NCI-H345 treated with DMSO at 0.1 percent for 48 hours (cell line): Measurements from ENCODE around the gene TMEM214.

Experiments used
- DNase-seq: peaks from one replicate; lab custom pipeline; 2025; ENCODE audit not compliant: unreplicated experiment; lab: John Stamatoyannopoulos, UW

The TMEM214 gene

DNA sequence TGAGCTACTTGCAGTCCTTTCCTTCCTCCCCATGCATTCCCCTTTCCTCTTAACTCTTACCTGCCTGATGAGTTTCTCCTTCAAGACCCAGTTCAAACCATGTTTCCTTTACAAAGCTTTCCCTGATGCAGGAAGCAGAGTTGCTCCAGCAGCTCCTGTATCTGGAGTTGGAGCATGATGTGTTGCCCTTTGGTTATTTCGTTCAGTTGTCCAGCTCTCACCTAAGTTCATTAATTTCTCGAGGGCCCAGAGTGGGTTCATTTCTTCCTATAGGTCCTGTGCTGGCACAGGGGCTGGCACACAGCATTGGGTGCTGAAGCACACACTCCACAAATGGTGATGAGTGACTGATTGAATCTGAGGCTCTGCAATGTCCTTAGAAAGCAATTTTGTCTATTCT lies 23.0 kb upstream of the TMEM214 start:
- no peak for DNase-seq

DNA sequence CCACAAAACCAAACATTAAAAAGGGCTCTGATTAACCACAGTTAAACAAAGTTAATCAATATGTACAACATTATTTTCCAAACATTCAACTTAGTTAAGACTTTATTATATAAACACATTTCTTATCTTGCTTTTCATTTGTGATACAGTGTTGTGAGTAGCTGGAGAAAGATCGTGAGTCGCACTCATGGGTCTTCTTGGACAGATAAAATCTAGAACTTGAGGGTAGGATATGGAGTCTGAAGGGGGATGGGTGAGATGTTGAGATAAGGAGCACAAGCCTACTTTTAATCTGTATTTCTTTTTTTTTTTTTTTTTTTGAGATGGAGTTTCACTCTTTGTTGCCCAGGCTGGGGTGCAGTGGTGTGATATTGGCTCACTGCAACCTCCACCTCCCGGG lies 22.6 kb upstream of the TMEM214 start:
- no peak for DNase-seq

DNA sequence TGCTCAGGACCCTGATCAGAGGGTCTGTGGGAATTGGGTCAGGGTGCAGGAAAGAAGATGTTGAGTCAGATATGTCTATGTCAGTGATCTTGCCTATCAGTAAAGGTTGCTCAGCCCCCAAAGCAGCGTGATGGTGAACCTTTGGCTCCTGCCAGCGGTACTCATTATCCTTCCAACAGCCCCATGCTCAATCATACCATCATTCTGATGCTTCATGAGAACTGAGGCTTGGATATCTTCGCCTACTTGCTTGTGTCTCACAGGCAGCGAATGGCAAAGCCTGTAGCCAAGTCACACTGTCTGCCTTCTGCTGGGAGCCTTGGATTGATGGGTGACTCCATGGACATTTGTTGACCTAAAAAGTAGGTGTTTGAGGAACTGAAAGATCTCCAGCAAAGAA lies 19.0 kb upstream of the TMEM214 start:
- DNase-seq: no peak

DNA sequence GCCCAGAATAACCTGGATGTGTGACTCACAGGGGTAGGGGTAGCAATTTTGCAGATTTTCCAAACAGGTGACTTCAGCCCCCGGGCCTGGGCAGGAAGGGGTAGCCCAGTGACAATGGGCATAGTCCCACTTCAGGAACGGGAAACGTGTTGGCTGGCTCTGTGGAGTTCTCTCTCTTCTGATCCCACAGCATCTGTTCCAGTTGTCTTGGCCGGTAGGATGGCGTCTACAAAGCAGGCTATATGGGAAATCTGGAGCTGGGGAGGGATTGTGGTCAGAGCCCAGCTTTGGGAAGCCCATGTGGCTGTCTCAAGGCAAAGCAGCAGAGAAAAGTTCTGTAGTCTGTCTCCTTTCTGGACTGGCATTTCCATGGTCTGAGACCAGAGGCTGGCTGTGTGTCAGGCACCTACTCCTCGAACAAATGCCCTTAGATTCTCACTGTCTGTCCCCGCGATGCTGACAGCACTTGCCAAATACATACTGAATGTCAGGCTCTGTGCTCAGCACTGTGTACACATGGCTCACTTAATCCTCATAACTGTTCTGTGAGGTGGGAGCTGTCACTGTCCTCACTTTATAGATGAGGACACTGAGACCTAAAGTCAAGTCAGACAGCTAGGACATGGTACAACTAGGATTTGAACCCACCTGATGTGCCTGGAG lies 17.9 kb upstream of the TMEM214 start:
- no peak for DNase-seq

DNA sequence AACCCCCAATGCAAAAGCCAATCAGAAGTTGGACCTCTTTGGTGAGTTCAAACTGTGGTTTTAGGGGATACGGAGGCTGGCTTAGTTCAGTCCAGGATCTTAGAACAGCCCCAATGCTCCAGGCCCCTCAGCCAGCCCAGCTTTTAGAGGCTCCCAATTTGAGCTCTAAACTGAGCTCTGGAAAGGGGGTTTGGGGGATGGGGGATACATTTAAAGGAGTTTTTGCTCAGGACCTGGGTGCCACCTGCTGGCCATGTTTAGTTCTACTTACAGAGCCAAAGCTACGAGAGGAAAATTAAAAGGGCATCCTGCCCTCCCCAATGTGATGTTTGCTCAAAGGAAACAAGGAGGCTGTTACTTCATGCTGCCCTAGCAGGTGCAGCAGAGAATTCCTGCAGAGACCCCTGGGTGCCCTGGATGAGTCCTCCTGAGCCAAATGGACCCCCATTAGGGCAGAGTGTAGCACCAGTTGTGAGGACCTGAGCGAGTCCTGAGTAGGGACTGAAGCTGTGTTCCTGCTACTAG lies 15.9 kb upstream of the TMEM214 start:
- DNase-seq: peak; percentile 77

DNA sequence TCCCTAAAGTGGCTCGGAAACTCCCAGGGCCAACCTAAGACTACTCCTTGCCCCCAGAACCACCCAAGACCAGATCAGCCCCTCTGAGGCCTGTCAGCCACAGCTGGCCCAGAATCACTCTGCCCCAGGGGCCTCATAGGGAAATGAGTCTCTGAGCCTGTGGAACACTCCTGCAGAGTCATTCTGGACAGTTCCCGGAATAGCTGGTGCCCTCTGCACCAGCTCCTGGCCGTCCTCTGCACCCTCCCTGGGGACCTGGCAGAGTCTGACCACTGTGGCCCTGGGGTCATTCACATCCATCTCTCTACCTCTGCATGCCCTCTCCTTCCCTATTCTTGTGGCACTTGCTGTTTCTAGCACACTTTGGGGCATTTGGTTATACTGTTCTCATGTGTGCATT lies 14.6 kb upstream of the TMEM214 start:
- DNase-seq: no peak

DNA sequence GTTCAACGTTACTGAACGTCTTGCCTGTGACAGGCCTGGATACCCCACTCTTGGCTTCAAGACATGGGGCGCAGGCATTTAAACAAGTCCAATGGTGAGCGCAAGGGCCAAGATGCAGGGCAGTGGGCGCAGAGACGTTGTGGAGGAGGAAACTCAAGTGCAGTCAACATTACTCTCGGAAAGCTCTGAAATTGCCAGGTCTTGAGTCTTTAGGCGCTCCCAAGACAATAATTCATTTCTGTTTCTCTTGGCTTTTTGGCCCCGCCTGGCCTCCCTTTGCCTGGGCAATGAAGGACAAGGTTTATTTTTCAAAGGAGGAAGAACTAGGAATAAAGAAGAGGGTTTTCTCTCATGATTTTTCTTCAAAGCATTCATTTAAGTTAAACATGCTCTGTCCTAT lies 13.3 kb upstream of the TMEM214 start:
- no peak for DNase-seq

DNA sequence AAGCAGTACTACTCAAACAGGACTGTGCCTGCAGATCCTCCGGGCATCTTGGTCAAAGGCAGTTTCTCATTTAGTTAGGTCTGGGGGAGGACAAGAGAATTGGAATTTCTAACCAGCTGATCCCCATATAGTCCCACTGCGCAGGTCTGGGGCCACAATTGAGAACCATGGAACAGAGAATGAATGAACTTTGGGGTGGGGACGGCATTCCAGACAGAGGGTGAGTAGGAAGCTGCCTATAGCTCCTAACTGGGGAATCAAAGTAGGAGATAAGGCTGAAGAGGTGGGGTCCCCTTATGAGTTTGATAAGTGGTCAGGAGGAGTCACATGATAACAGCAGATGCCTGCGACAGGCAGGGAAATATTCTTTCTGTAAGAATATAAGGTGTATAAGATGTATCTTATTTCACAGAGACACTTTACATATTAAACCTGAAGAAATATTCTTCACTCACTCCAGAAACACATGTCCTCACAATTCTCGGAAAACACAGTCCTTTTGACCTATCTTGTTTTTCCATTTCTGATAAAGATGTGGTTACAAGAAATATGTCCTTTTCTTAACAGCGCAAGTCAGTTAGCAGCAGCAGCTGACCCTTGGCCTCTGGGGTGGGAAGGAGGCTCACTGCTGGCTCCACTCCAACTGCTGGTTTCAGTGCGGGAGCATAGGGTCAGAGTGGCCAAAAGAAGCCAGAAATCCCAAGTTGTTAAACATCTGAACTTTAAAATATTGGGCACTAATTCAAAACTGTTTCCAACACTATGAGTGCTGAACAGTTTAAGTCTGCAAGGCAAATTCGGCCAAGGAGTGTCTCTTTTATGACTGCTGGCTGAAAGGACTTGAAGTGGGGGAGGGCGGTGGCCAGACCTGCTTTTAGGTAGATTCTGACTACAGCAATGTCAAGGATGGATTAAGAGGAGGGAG lies 12.6 kb upstream of the TMEM214 start:
- DNase-seq: no peak

DNA sequence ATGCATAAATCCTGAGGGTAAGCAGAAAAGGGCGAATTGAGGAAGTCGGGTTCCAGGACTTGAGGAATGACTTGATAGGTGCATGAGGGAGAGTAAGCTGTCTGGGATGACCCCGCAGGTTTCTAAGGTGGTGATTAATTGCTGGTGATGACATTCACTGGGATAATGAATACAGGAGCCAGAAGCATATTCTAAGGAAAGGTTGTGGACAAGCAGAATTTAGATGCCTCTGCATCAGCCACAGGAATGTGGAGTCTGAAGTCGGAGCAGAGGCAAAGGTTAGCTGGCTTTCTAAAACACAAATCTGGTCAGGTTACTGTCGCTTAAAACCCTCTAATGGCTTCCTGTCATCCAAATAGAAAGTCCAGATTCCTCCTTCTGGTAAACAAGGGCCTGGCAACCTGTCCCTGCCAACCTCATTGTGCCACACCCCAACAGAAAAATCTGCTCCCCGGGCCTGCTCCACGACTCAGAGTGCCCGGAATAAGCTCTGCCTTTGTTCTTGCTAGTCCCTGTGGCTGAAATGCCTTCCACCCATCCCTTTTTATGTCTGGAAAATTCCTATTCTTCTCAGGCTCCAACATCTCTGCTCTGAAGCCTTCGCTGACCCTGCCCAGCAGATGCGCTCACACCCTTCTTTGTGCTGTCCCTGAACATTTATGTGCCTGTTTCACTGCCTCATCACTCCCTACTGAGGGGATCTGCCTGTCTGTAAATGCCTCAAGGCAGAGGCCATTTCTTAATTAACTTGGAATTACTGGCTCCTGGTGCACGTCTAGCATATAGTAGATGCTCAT lies 11.3 kb upstream of the TMEM214 start:
- no peak for DNase-seq

DNA sequence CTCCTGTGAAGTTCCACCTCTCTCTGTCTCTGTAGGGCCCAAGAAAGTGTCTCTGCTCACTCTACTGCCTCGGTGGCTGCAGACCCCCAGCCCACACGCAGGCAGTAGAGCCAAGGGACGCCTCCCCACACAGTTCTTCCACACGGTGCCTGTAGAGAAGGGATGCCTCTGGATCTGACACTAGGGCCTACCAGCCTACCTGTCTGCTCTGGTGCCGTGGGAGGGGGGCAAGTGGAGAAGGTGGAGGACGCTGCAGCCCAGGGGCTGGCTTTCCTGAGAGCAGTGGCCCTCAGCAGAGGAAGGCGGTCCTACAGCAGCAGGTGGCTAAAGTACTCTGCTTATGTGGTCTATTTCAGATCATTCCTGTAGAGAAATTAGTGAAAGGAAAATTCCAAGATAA lies 9.0 kb upstream of the TMEM214 start:
- no peak for DNase-seq

DNA sequence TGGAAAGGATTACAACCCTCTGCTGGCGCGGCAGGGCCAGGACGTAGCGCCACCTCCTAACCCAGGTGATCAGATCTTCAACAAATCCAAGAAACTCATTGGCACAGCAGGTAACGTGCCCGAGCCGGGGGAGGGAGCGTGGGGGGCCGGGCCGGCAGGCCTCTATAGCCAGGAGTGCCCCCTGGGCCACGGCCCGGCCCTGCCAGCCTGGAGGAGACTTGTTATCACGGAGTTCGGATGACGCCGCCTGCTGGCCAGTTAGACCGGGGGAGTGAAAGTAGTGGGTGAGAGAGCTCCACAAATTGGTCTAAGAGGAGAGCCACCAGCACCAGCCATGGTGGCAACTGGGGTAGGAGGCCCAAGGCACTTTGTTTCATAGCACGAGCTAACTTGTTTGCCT lies 8.6 kb upstream of the TMEM214 start:
- no peak for DNase-seq

DNA sequence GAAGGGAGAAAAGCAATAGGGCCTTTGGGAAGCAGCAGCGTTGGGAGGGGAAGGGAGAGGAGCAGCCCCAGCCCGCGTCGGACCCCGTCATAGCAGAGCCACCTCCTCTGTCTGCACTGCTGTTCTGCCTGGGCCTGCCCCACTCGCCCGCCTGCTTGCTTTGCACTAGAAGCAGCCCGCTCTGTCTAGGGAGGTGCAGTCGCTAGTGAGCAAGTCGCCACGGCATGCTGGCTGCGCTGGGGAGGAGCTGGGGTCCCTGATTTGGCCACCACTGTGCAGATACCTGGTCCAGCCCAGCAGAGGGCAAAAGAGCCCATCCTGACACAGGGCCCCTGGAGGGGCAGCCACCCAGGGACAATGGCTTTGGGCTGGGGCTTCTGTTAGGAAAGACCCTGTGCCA lies 8.0 kb upstream of the TMEM214 start:
- no peak for DNase-seq

DNA sequence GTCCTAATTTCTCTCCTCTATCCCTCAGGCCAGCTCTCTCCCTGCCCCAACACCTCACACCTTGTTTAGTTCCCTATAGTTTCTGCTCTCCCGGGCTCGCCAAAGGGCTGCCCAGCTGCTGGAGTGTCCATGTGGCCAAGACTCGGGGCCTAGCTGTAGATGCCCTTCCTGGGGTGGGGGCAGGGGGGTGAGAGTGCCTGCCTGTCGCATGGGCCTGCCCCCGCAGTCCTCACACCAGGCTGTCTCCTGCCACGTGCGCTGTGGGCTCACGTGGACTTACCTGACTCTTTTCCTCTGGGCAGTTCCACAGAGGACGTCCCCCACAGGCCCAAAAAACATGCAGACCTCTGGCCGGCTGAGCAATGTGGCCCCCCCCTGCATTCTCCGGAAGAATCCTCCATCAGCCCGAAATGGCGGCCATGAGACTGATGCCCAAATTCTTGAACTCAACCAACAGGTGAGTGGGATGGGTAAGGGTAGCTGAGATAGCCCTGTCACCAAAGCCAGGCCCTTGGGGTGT lies 7.4 kb upstream of the TMEM214 start:
- DNase-seq: no peak

DNA sequence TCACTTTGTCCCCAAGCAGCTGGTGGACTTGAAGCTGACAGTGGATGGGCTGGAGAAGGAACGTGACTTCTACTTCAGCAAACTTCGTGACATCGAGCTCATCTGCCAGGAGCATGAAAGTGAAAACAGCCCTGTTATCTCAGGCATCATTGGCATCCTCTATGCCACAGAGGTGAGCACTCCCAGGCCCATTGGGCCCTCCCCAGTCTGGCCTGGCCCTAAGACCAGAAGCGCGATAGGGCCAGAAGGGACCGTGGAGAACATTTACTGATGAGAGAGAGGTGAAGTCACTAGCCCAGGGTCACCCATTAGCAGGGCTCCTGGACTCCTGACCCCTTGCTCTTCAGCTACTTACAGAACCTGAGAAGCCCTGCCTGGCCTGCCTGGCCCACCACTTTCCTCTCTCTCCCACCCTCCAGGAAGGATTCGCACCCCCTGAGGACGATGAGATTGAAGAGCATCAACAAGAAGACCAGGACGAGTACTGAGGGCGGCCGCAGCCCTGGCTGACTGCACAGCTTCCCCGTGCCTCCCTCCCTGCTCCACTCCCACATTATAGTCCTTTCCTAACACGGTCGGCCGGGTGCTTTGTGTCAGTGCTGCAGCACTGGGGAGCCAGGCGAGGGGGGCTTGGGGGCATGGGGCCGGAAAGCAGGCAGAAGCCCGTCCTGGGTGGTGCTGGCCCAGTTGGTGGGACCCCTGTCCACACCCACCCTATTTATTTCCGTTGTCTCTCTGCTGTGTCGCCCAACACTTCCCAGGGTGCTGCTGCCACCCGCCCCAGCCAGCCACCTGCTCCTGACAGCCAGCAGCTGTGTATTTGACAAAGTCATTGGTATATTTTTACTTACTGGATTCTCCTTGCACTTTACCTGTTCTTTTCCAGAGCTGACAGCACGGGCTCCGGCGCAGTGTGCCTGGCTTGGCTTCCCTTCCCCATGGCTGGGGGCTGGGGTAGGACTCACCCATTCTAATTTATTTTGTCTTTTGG lies 6.6 kb upstream of the TMEM214 start:
- no peak for DNase-seq

DNA sequence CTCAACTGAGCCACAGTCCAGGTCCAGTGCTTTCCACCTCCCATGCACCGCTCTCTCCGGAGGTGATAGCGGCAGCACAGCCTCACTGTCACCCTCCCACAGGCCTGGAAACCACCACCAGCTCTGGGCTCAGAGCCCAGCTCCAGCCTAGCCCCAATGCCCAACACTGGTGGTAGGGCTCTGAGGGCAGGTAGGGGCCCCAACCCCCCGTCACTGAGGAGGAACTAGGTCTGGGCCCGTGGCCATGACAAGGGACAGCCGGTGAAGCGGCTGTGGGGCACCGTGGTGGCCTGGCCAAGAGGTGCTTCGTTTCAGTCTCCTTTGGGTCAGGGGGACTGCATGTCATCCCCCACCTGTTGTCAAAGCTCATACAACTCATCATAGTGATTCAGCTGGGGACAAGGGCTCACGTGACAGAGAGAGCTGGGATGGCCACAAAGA lies 5.5 kb upstream of the TMEM214 start:
- no peak for DNase-seq

DNA sequence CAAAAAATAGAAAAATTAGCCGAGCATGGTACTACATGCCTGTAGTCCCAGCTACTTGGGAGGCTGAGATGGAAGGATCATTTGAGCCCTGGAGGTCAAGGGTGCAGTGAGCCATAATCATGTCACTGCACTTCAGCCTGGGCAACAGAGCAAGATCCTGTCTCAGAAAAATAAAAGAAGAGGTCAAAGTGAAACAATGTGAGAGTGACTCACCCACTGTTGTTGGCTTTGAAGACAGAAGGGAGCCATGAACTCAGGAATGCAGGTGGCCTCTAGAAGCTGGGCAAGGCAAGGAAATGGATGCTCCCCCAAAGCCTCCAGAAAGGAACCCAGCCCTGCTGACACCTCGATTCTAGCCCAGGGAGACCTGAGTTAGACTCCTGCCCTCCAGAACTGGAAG lies 3.7 kb upstream of the TMEM214 start:
- DNase-seq: no peak

DNA sequence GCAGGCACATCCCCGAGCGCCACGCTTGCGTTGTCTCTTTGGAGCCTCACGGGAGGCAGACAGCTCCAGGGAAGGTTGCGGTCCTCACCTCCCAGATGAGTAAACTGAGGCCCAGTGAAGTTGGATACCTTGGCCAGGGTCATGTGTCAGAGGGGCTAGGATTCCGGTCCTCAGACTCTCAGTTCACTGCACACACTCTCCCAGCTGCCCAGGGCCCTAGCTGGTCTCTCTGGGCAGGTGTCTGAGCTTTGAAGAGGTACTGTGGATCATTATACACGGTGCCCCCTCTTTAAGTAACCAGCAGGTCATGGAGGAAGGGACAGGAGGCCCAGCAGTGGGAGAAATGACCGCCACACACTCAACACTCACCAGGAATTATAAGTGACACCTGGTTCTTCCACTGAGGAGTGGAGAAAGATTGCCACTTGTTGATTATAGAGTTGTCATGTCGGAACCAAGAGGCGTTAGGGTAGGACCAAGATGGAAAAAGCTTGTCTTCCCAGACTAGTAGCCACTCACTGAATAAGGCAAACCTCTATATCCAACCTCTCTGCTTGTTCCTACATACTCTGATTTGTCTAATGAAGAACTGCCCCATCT lies 588 bp downstream of the TMEM214 start:
- DNase-seq: no peak

DNA sequence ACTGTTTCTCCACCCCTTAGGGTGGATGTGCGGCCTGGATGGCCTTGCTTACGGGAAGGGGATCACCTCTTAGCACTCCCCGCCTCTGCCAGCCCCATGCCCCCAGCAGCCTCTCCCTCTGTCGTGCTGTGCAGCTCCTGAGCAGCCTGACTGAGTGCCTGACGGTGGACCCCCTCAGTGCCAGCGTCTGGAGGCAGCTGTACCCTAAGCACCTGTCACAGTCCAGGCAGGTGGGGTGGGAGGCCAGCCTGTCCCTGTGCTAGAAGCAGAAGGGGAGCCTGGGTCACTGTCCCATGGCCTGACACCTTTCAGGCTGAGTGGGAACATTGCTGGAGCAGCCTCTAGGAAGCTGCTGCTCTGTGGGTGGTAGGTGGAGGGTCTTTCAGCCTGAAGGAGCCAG lies 5.2 kb downstream of the TMEM214 start:
- no peak for DNase-seq

DNA sequence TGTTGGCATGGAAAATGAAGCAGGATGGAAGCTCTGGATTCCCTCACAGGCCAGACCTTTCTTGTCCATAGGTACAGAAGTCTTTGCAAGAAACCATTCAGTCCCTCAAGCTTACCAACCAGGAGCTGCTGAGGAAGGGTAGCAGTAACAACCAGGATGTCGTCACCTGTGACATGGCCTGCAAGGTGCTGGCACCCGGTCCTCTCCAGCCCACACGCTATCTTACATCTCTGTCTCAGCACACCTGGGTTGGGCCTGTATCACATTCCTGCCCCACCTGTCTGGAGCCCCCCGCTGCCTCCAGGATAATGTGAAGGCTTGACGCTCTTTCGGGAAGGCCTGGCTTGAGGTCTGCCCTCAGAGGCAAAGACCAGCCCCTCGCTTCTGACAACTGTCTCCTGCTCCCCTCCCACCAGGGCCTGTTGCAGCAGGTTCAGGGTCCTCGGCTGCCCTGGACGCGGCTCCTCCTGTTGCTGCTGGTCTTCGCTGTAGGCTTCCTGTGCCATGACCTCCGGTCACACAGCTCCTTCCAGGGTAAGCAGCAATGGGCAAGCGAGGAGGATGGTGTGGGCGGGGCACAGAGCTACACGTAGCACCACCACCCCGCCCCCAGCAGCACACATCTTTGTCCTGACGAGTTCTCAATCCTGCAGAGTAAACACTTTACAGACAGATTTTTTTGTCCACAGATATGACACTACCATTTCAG lies 6.0 kb downstream of the TMEM214 start:
- DNase-seq: no peak
